Measurements from ENCODE around the gene SLC30A10. TPM values are rescaled to one million over a fixed set of nuclear protein-coding genes. Genes with fewer than 3 reads are reported as not detected.
"Not testable (repeated sequence)": the region's sequence is repeated elsewhere in the genome, so short reads cannot be mapped to it uniquely, and the experiment has no call there.

Gene SLC30A10
- total and polyA plus RNA-seq, 2 donors from 2014 or later, result not detected

GRCh38 chr1:219954052-219954451 is 25.7 kb upstream of the SLC30A10 start:
- FAIRE-seq, result no peak
- intact Hi-C loops (cut with DNase I), result no loop called here
- H3K4me3 ChIP-seq (ENCODE audit: low read length in 3 of 3), result no peak overlapping the region

GRCh38 chr1:219952361-219952760 is 24.0 kb upstream of the SLC30A10 start:
- Histone ChIP-seq H3K4me3 (ENCODE audit: low read length in 3 of 3) (no peak overlapping the region), H3K27me3 (ENCODE audit: control insufficient read depth, insufficient read depth, low read length) (no peaks in the 10 kb centered on the region), H3K27ac (ENCODE audit: low read depth in 2 of 2, low read length in 2 of 2) (no peak overlapping the region), H3K36me3 (ENCODE audit: control insufficient read depth in 2 of 3, insufficient read depth in 3 of 3, low read length in 3 of 3) (no peaks in the 10 kb centered on the region), H3K9me3 (ENCODE audit: control insufficient read depth in 2 of 3, insufficient read depth in 1 of 3, low read length in 3 of 3) (no peaks in the 10 kb centered on the region), H3K4me1 (ENCODE audit: control insufficient read depth in 2 of 3, insufficient read depth in 2 of 3, low read depth in 1 of 3, low read length in 3 of 3) (no peaks in the 10 kb centered on the region), H3K9ac (ENCODE audit: low read length in 3 of 3) (no peak overlapping the region)
- intact Hi-C loops (cut with DNase I), result no loop called here
- DNase-seq (no peak), FAIRE-seq (no peak)
- no peak for TF ChIP-seq CTCF (IDR thresholded peaks at IDR 0.05; ENCODE audit: borderline replicate concordance, extremely low read depth, insufficient read depth)

More at GRCh38 chr1:219954052-219954451, 25.7 kb upstream of the SLC30A10 start:
- no peak overlapping the region for H3K27ac ChIP-seq (ENCODE audit: low read depth in 2 of 2, low read length in 2 of 2)
- no peak overlapping the region for H3K9ac ChIP-seq (ENCODE audit: low read length in 3 of 3)
- H3K36me3 ChIP-seq (ENCODE audit: control insufficient read depth in 2 of 3, insufficient read depth in 3 of 3, low read length in 3 of 3), result no peaks in the 10 kb centered on the region
- no peaks in the 10 kb centered on the region for H3K9me3 ChIP-seq (ENCODE audit: control insufficient read depth in 2 of 3, insufficient read depth in 1 of 3, low read length in 3 of 3)
- H3K4me1 ChIP-seq (ENCODE audit: control insufficient read depth in 2 of 3, insufficient read depth in 2 of 3, low read depth in 1 of 3, low read length in 3 of 3), result no peaks in the 10 kb centered on the region
- no peak for DNase-seq
- no peaks in the 10 kb centered on the region for H3K27me3 ChIP-seq (ENCODE audit: control insufficient read depth, insufficient read depth, low read length)
- no peak for TF ChIP-seq CTCF (IDR thresholded peaks at IDR 0.05; ENCODE audit: borderline replicate concordance, extremely low read depth, insufficient read depth)

GRCh38 chr1:219949227-219949626 is 20.9 kb upstream of the SLC30A10 start:
- H3K27me3 ChIP-seq (ENCODE audit: control insufficient read depth, insufficient read depth, low read length); H3K36me3 ChIP-seq (ENCODE audit: control insufficient read depth in 2 of 3, insufficient read depth in 3 of 3, low read length in 3 of 3); intact Hi-C loops (cut with DNase I); H3K27ac ChIP-seq (ENCODE audit: low read depth in 2 of 2, low read length in 2 of 2); H3K9ac ChIP-seq (ENCODE audit: low read length in 3 of 3); DNase-seq; H3K9me3 ChIP-seq (ENCODE audit: control insufficient read depth in 2 of 3, insufficient read depth in 1 of 3, low read length in 3 of 3); H3K4me3 ChIP-seq (ENCODE audit: low read length in 3 of 3); H3K4me1 ChIP-seq (ENCODE audit: control insufficient read depth in 2 of 3, insufficient read depth in 2 of 3, low read depth in 1 of 3, low read length in 3 of 3); FAIRE-seq: not testable (repeated sequence)

- H3K27me3 ChIP-seq (ENCODE audit: control insufficient read depth, insufficient read depth, low read length); H3K4me3 ChIP-seq (ENCODE audit: low read length in 3 of 3); intact Hi-C loops (cut with DNase I); H3K9me3 ChIP-seq (ENCODE audit: control insufficient read depth in 2 of 3, insufficient read depth in 1 of 3, low read length in 3 of 3); DNase-seq; FAIRE-seq; H3K27ac ChIP-seq (ENCODE audit: low read depth in 2 of 2, low read length in 2 of 2); H3K9ac ChIP-seq (ENCODE audit: low read length in 3 of 3); H3K36me3 ChIP-seq (ENCODE audit: control insufficient read depth in 2 of 3, insufficient read depth in 3 of 3, low read length in 3 of 3); H3K4me1 ChIP-seq (ENCODE audit: control insufficient read depth in 2 of 3, insufficient read depth in 2 of 3, low read depth in 1 of 3, low read length in 3 of 3): not testable (repeated sequence)
Measured at GRCh38 chr1:219948766-219949165, 20.4 kb upstream of the SLC30A10 start.

GRCh38 chr1:219945795-219946194 is 17.4 kb upstream of the SLC30A10 start:
- H3K4me3 ChIP-seq (ENCODE audit: low read length in 3 of 3), result no peak overlapping the region
- H3K9me3 ChIP-seq (ENCODE audit: control insufficient read depth in 2 of 3, insufficient read depth in 1 of 3, low read length in 3 of 3), result no peaks in the 10 kb centered on the region
- no peak overlapping the region for H3K27ac ChIP-seq (ENCODE audit: low read depth in 2 of 2, low read length in 2 of 2)
- FAIRE-seq (no peak), DNase-seq (no peak)
- no peaks in the 10 kb centered on the region for H3K27me3 ChIP-seq (ENCODE audit: control insufficient read depth, insufficient read depth, low read length)
- no peak overlapping the region for H3K9ac ChIP-seq (ENCODE audit: low read length in 3 of 3)
- H3K4me1 ChIP-seq (ENCODE audit: control insufficient read depth in 2 of 3, insufficient read depth in 2 of 3, low read depth in 1 of 3, low read length in 3 of 3), result no peaks in the 10 kb centered on the region
- no peaks in the 10 kb centered on the region for H3K36me3 ChIP-seq (ENCODE audit: control insufficient read depth in 2 of 3, insufficient read depth in 3 of 3, low read length in 3 of 3)
- no peak for TF ChIP-seq CTCF (IDR thresholded peaks at IDR 0.05; ENCODE audit: borderline replicate concordance, extremely low read depth, insufficient read depth)
- intact Hi-C loops (cut with DNase I), result no loop called here
